Measurements from ENCODE around the gene SFTPA1. TPM values are rescaled to one million over a fixed set of nuclear protein-coding genes. Genes with fewer than 3 reads are reported as not detected.
"Not testable (repeated sequence)": the region's sequence is repeated elsewhere in the genome, so short reads cannot be mapped to it uniquely, and the experiment has no call there.

The SFTPA1 gene
- total RNA-seq, 2 experiments from 2014 or later, result not detected

- ChIA-PET CTCF (ENCODE audit: unreplicated experiment) (no interaction called here), POLR2A (interaction anchor here (0.5 kb wide), 1 partner anchor 223 kb away, joined by 6 read pairs; no protein-coding TSS in a partner anchor)
- Histone ChIP-seq H3K4me1 (ENCODE audit: insufficient read depth, low read length, poor library complexity, severe bottlenecking) (no peaks in the 10 kb centered on the region), H3K4me3 (ENCODE audit: low read depth, low read length, poor library complexity, severe bottlenecking) (no peak overlapping the region), H2AFZ (ENCODE audit: low read length) (no peak overlapping the region), H4K20me1 (ENCODE audit: insufficient read depth, low read length) (no peaks in the 10 kb centered on the region), H3K4me2 (ENCODE audit: low read length) (no peak overlapping the region), H3K9me2 (ENCODE audit: insufficient read depth, low read length) (no peaks in the 10 kb centered on the region), H3K36me3 (ENCODE audit: insufficient read depth, low read length) (no peaks in the 10 kb centered on the region), H3K79me2 (ENCODE audit: insufficient read depth, low read depth, low read length) (no peaks in the 10 kb centered on the region), H3K9me3 (ENCODE audit: low read length) (no peaks in the 10 kb centered on the region), H3K27ac (ENCODE audit: low read depth, low read length, poor library complexity, severe bottlenecking) (no peak overlapping the region)
- TF ChIP-seq EZH2phosphoT487 (IDR thresholded peaks at IDR 0.05; ENCODE audit: borderline replicate concordance, low read depth, low read length), result no peak
- no peak for TF ChIP-seq CTCF (conservative IDR thresholded peaks at IDR 0.05; ENCODE audit: low read length)
- intact Hi-C loops (cut with micrococcal nuclease; ENCODE audit: unreplicated experiment), result no loop called here
- BruUV-seq (replicated peaks), result no TSS peak
- no peak for DNase-seq (ENCODE audit: low spot score)
These were observed 21.9 kb upstream of the SFTPA1 start for GRCh38 chr10:79588800-79589199.

GRCh38 chr10:79593377-79593776 lies 17.4 kb upstream of the SFTPA1 start:
- Histone ChIP-seq H3K36me3 (ENCODE audit: insufficient read depth, low read length) (no peaks in the 10 kb centered on the region; the same call in 1 of the 2 replicates), H3K4me3 (ENCODE audit: low read depth, low read length, poor library complexity, severe bottlenecking) (no peak overlapping the region), H4K20me1 (ENCODE audit: insufficient read depth, low read length) (no peaks in the 10 kb centered on the region), H2AFZ (ENCODE audit: low read length) (no peak overlapping the region), H3K9me3 (ENCODE audit: low read length) (peaks cover 22% of the 10 kb centered on the region; the same call in 1 of the 2 replicates), H3K9me2 (ENCODE audit: insufficient read depth, low read length) (no peaks in the 10 kb centered on the region), H3K79me2 (ENCODE audit: insufficient read depth, low read depth, low read length) (no peaks in the 10 kb centered on the region), H3K4me2 (ENCODE audit: low read length) (no peak overlapping the region), H3K4me1 (ENCODE audit: insufficient read depth, low read length, poor library complexity, severe bottlenecking) (no peaks in the 10 kb centered on the region), H3K27ac (ENCODE audit: low read depth, low read length, poor library complexity, severe bottlenecking) (no peak overlapping the region)
- intact Hi-C loops (cut with micrococcal nuclease; ENCODE audit: unreplicated experiment), result no loop called here
- CTCF ChIA-PET (ENCODE audit: unreplicated experiment), result no interaction called here
- no peak for DNase-seq (ENCODE audit: low spot score)
- BruUV-seq (replicated peaks), result no TSS peak
- TF ChIP-seq CTCF (conservative IDR thresholded peaks at IDR 0.05; ENCODE audit: low read length) (no peak), EZH2phosphoT487 (IDR thresholded peaks at IDR 0.05; ENCODE audit: borderline replicate concordance, low read depth, low read length) (no peak)
- POLR2A ChIA-PET, result interaction anchor here (0.6 to 1.0 kb wide), 4 partner anchors 8 to 119 kb away, joined by 3 to 6 read pairs (median 4); no protein-coding TSS in a partner anchor

GRCh38 chr10:79594565-79594964 lies 16.2 kb upstream of the SFTPA1 start:
- H3K4me1 ChIP-seq (ENCODE audit: insufficient read depth, low read length, poor library complexity, severe bottlenecking); CTCF ChIA-PET (ENCODE audit: unreplicated experiment); H2AFZ ChIP-seq (ENCODE audit: low read length); intact Hi-C loops (cut with micrococcal nuclease; ENCODE audit: unreplicated experiment); DNase-seq (ENCODE audit: low spot score); H3K79me2 ChIP-seq (ENCODE audit: insufficient read depth, low read depth, low read length); H4K20me1 ChIP-seq (ENCODE audit: insufficient read depth, low read length); H3K9me2 ChIP-seq (ENCODE audit: insufficient read depth, low read length); BruUV-seq (replicated peaks); H3K4me2 ChIP-seq (ENCODE audit: low read length); H3K27ac ChIP-seq (ENCODE audit: low read depth, low read length, poor library complexity, severe bottlenecking); POLR2A ChIA-PET; H3K36me3 ChIP-seq (ENCODE audit: insufficient read depth, low read length); H3K4me3 ChIP-seq (ENCODE audit: low read depth, low read length, poor library complexity, severe bottlenecking): not testable (repeated sequence)
- peaks cover 34% of the 10 kb centered on the region; the same call in 1 of the 2 replicates for H3K9me3 ChIP-seq (ENCODE audit: low read length)
